Dermis blood vessel endothelial cell (primary cell): Measurements from ENCODE around the gene CUTC. TPM values are rescaled to one million over a fixed set of nuclear protein-coding genes. Genes with fewer than 3 reads are reported as not detected.
"Not testable (repeated sequence)": the region's sequence is repeated elsewhere in the genome, so short reads cannot be mapped to it uniquely, and the experiment has no call there.

Experiments used
- DNase-seq: peaks from one replicate; pipeline ENCODE4 v3.0.0; 2010
- total RNA-seq: library from RNA; depleted of rRNA; stranded (reverse); fragments of >200 nt; gene quantifications from 2 replicates; pipeline ENCODE4 v1.2.3, GENCODE V29; 2014

The CUTC gene, protein sequence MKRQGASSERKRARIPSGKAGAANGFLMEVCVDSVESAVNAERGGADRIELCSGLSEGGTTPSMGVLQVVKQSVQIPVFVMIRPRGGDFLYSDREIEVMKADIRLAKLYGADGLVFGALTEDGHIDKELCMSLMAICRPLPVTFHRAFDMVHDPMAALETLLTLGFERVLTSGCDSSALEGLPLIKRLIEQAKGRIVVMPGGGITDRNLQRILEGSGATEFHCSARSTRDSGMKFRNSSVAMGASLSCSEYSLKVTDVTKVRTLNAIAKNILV
- total RNA-seq = 31.5 and 34.2 TPM in 2 replicates

DNA sequence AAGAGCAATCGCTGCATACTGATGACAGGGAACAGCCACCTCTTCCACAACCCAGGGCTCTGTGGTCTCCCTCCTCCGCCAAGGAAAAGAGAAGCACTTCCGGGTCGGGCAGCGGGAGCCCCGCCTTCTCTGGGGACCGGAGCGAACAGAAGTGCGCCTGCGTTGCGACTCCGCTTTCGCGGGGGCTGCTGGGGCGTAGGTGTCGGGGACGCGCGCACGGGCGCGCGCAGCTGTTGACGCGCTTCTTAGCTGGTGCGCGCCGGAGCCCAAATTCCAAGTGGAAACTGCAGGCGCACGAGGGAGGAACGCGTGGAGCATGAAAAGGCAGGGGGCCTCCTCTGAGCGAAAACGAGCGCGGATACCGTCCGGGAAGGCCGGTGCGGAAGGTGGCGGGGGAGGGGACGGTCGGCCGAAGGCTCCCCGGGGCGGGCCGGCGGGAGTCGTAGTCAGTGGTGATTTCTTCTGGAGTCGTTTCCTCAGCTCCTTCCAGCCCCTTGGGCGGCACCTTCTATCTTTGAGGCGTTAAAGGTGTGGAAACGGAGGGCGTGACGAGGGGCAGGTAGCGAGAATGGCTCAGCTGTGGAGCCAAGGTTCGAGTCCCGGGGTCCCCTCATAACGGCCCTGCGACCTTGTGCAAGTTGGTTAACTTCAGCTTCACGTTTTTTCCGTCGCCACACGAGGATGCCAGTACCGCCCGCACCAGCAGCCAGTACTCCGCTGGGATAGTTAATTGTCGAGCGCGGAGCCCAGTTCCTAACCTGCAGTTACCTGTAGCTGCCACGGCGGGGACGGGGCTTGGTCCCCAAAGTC lies at the start of gene CUTC, which contains the start of gene COX15:
CUTC (plus strand) TSS at position 202 of the 810 bp plus-strand sequence; CDS start at position 317, 115 bp downstream.
COX15 (minus strand) TSS at position 95 of the 810 bp plus-strand sequence; CDS start at position 17, 78 bp downstream.
- DNase-seq = peak; percentile 98

DNA sequence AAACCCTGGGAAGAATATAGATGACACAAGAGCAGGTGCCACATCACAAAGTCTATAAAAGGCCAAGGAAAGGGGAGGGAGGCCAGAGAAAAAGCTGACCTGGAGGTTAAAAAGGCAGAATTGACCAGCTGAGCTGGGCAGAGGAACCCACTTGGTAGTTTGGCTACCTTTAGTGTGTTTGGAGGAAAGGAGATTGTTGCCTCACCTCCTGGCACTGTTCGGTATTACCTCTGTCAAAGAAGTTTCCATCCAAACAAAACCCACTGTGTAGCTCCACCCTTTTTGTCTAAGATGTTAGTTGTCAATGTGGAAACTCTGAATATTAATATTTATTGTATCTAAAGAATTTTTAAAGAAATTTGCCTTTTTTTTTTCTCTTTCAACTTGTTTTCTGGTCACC lies 49.3 kb upstream of the CUTC start:
- peak; percentile 17 for DNase-seq

DNA sequence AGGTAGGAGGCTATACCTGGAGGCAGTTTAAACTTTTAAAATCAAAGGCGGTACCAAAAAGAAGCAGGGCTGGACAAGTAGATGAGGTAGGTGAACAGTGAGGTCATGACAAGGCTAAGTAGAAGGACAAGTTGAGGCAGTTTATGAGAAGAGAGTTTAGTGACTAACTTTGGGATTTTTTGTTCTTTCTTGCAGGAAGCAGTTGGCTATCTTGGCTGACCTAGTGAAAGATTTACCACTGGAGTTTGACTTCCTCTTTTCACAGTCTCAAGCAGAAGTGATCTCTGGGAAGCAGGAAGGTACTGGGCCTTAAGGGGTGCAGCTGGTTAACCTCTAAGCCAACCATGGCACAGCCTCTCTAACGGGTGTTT lies 46.5 kb upstream of the CUTC start:
- peak; percentile 11 for DNase-seq

DNA sequence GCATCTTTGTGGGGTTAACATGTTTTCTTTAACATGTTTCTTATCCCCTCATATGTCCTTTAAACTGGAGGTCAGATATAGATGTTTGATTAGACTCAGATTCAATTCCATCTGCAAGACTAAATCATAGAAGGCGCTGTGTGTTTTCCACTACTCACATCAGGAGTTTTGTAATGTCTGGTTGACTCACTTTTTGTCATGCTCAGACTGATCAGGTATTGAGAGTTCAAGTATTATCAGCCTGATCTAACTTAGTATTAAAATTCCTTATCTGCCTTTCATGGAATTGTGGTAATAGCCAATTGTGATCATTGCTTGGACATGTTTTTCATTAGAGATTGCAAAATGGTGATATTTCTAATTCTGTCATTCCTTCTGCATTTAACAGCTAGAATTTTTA lies 42.6 kb upstream of the CUTC start:
- no peak for DNase-seq

DNA sequence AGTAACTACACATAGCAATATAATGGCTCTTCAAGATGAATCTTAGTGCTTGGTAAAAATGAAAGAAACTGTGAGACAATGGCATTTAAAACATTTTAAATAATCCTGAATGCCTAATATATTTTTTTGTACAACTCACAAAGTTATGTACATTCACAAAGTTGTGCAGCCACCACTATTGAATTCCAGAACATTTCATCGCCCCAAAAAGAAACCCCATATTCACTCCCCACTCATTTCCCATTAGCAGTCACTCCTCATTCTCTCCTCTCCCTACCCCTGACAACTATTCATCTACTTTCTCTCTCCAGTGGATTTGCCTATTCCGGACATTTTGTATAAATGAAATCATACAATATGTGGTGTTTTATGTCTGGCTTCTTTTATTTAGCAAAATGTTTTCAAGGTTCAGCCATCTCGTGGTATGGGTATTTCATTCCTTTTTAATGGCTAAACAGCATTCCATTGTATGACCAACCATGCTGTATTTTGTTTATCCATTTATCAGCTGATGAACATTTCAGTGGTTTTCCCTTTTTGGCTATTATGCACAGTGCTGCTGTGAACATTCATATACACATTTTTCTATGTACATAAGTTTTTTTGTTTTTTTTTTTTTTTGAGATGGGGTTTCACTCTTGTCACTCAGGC lies 38.0 kb upstream of the CUTC start:
- DNase-seq = no peak

DNA sequence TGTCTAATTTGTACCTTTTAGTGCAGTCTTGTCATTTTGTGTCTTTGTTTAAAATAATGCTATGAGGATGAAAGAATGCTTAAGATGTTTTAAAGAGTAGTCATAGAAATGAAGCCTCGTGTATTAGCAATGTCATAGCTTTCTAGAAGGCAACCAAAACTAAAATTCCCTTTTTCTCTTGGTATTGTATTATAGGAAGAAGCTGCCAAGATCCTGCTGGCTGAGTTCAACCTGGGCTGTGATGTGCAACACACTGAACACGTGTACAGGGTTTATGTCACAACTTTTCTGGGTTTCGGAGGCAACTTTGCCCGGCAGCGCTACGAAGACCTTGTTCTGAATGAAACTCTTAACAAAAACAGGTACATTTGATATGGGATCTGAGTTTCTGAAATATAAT lies 36.3 kb upstream of the CUTC start:
- no peak for DNase-seq

DNA sequence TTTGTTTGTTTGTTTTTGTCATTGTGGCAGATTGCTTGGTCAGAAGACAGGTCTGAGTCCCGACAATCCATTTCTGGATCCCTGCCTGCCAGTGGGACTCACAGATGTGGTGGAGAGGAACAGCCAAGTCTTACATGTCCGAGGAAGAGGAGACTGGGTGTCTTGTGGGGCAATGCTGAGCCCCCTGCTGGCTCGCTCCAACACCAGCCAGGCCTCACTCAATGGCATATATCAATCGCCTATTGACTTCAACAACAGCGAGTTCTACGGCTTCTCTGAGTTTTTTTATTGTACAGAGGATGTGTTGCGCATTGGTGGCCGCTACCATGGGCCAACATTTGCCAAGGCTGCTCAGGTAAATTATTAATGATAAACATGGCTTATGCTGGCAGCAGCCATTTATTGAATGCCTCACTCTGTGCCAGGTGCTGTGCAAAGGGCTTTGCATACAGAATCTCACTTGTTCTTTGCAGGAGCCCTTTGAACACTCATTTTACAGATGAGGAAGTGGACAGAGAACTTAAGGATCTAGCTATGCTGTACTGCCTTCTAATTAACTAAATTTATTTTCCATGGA lies 33.4 kb upstream of the CUTC start:
- DNase-seq = peak; percentile 20

DNA sequence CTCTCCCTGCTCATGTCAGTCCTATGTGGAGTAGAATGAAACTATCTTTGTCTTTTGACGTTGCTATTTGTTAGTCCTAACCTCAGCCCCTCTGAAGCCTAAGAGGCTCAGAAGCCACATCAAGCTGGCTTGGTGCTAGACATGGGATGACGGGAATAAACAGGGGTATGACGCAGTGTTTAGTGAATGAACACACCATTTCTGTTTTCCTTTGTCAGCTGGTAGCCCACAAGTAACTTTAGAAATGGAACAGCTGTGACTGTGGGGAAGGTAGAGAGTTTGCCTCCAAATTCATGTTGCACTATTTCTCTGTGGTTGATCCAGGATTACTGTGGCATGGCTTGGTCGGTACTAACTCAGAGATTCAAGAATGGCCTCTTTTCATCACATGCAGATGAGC lies 31.4 kb upstream of the CUTC start:
- no peak for DNase-seq

DNA sequence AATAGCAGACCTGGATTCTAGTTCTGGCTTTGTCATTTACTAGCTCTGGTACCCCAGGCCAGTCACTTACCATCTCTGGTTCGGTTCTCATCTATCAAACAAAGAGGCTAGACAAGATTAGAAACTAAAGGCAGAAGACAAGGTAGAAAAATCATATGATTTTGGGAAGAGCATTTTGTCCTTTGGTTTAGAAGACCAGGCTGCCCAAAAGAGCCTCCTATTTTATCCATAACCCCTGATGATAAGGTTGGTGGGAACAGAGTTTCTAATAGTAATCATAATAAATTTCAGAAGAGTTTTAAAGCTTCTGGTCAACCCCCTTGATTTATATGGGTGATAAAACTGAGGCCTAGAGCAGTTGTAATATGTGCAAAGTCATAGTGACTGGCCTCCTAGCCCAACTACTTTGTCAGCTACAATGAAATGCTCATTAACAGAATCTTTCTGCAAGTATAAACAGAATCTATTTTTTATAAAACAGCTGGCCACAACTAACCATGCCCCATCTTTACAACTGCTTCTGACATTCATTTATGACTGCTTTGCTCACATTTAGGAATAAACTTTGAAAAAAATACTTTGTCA lies 23.5 kb upstream of the CUTC start:
- no peak for DNase-seq

DNA sequence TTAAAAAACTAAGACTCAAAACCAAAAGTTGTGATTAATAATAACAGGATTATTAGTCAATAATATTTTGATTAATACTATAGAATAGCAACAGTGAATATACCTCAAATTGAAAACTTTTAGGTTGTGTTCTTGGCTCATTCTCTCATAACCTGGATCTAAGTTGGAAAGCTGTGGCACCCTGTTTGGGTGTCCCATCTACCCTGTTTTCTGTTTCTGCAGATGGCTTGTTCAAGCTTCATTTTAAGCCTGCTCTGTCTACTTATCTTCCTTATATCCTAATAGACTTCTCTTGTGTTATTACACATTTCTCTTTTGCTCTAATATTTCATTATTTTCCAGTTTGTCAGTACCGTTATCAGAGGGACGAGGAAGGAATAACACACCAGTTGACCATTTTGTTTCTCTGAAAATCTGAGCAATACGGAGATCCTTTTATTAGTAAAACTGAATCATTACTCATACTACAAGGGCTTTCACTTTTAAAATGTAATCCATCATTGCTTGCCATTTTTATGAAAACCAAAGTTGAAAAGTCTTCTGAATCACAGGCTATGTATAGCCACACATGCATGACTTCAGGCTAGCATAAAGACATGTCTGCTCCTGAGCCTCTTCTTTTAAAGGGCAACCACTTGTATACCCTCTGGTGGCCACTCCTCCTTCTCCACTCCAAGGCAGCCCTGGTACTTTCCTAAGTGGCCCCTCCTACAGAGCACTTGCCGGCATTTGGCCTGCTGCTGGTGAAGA lies 22.4 kb upstream of the CUTC start:
- DNase-seq = no peak

DNA sequence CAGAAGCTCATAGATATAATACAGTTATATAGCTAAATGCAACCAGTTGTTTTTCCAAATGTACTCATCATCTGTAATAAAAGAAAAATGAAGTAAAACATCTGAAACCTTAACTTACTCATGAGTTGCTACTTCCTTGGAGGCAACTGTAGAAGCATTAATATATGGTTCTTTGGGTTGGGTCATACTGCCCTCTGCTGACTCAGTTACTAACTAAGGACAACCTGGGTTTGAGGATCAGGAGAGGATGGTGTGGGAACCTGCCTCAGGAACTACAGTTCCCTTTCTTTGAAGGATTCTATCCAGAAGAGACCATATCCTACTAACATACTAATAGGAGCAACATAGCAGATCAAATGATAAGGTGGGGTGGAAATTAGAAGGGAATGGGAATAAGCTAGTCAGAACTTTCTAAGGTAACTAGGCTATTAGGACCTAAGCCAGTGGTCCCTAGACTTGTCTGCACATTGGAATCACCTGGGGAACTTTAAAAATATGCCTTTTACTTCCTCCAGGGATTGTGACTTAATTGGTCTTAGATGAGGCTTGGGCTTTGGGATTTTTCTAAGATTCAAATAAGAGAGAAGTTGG lies 20.8 kb upstream of the CUTC start:
- DNase-seq = peak; percentile 77

DNA sequence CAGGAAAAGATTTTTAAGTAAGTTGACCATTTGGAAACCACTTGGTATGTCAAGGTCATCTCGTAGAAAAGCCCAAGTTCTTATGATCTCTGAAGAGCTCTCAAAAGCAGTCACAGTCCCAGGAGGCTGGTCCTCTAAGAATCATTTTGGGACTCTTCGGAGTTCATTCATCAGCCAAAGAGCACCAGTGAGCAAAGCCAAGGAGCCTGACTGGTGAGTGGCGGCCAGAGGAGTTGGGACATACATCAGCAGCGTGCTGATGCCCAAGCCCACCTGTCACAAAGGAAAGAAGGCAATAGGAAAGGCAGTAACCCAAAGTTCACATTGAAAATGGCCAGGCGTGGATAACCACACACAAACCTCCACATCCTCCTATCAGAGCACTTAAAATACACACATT lies 17.6 kb upstream of the CUTC start:
- DNase-seq = no peak

DNA sequence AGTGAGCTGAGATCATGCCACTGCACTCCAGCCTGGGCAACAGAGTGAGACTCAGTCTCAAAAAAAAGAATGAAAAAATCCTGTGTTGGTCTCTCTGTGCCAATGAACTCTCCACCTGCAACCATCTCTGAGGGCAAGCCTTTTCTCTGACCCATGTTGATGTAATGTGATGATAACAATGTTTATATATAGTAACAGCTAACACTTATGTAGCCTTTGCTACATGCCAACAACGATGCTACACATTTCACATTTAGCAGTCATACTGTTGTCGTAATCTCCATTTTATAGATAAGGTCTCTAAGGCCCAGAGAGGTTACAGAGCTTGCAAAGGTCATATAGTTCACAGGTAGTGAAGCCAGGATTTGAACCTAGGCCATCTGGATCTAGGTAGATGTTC lies 11.6 kb upstream of the CUTC start:
- no peak for DNase-seq

DNA sequence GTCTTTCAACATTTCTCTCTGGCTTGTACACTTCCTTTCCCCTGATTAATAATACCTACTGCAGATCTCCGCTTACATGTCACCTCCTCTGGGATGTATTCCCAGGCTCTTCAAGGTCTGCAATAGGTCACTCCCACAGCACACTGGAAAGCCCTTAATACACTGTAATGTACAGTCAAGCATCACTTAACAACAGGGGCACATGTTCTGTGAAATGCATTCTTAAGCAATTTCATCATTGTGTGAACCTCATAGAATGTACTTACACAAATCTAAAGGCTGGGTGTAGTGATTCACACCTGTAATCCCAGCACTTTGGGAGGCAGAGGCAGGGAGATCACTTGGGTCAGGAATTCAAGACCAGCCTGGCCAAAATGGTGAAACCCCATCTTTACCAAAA lies 2.0 kb upstream of the CUTC start:
- no peak for DNase-seq

DNA sequence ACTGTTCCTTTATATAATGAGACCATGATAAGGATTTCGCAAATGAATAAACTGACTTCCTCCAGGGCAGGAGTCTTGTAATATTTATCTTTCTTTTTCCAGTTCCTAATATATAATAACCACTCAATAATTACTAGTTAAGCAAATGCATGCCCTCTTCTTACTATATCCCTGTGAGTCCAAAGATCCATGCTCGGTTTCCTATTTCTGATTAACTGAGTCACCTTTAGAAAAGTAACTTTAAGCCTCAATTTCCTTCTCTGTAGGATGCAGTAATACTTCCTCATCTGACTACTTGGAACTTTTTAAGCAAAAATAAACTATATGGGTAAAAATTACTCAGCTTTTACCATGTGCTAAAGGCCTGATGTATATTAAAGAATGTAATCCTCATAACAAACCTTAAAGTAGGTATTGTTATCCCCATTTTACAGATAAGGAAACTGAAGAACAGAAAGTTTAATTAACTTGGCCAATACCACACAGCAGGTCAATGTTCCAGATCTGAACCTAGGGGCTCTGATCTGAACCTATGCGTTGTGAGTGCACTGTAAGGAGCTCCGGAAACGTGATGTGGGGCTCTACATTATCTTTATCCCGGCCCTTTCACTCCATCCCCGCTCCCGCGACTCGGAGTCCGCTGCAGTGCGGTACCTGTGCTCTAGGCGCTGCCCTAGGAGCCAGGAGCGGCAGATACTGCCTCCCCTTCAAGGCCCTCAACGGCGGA lies 565 bp upstream of the CUTC start:
- peak; percentile 7 for DNase-seq

DNA sequence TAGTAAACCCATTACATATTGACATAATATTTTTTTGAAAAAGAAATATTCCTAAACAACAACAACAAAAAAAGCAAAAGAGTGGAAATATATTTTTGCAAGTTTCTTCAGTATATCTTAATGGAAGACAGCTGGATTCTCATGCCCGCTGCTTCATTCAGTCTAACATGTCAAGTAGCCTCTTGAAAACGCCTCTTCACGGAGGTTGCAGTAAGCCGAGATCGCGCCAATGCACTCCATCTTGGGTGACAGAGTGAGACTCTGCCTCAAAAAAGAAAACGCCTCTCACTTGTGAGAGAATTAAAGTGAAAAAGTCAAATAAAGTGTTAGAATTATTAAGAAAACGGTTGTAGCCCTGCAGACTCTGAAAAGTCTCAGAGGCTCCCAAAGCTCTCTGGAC lies 1.3 kb downstream of the CUTC start:
- DNase-seq = no peak

DNA sequence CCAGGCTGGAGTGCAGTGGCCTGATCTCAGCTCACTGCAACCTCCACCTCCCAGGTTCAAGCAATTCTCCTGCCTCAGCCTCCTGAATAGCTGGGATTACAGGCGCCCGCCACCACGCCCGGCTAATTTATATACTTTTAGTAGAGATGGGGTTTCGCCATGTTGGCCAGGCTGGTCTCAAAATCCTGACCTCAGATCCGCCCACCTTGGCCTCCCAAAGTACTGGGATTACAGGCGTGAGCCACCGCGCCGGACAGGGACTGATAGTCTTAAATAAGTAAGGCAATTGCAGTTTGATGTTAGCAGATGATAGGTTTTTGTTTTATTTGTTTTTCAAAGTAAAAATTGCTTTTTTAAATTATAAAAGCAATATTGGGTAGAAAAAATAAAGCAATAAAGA lies 2.1 kb downstream of the CUTC start:
- not testable (repeated sequence) for DNase-seq

DNA sequence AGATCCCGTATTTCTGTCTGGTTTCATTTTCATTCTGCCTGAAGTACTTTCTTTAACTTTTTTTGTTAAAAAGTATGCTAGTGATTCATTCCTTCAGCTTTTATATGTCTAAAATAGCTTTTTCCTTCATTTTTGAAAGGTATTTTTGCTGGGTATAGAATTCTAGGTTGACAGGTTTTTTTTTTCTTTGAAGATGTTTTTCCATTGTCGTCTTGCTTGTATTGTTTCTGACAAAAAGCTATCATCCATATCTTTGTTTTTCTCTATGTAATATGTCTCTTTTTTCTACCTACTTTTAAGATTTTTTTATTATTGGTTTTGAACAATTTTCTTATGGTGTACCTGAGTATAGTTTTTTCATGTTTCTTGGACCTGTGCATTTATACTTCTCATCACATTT lies 8.2 kb downstream of the CUTC start:
- DNase-seq = no peak

DNA sequence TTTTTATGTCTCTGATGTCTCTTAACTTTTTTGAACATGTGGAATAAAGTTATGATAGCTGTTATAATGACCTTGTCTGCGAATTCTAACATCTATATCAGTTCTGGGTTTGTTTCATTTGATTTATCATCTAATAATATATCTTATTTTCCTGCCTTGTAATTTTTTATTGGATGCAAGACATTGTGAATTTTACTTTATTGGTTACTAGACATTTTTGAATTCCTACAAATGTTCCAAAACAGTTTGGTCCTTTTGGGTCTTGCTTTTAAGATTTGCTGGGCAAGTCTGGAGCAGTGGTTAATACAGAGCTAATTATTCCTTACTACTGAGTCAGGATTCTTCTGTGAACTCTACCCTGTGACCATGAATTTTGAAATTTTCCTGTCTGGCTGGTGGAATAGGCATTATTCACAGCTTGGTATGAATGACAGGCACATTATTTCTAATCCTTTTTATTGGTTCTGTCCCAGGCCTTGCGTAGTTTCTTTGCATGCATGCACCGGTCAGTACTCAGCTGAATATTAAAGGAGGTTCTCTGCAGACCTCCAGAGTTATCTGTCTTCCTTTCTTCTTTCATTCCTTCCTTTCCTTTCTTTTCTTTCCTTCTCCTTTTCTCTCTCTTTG lies 9.0 kb downstream of the CUTC start:
- no peak for DNase-seq

DNA sequence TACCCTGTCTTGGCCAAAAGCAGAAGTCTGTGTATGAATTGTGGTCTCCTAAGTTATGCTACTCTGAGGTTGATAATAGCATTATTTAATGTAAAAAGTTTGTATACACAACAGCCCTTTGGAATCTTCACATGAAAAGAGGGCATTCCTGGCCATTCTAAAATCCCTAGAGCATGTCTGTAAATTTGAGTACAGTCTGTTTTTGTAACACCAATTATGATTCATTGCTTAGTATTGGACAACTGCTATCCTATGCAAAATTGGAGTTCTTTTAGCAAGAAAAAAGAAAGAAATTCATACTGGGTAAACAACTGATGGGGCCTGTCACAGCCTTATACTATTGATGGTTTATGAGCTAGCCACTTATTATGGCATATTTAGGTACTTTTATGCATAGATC lies 10.2 kb downstream of the CUTC start:
- DNase-seq = no peak

DNA sequence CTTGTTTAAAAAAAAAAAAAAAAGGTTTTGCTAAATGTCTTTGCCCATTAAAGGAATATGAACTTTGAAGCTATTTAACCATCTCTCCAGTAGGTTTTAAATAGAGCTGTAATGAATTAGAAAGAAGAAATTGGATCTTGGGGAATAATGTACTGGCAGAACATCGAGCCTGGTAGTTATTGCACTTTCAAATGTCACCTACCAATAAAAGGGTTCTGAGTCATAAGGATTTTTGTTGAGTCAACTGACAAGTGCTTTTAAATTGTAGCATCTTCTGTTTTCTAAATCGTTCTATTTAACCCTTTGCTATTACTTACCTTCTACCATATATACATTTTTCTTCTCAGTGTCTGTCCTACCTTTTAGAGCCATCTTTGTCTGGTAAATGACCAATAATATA lies 10.7 kb downstream of the CUTC start:
- no peak for DNase-seq
